GM12874 (cell line): Measurements from ENCODE around the gene NUAK1.

Experiments used
- CTCF ChIP-seq: IDR thresholded peaks from 2 replicates; pipeline ENCODE4 v1.5.1; 2011; ENCODE audit warnings: low read depth, mild to moderate bottlenecking, control low read depth, low read length, moderate library complexity; ENCODE audit not compliant: insufficient read depth

The NUAK1 gene

GRCh38 chr12:106139422-106140171 is 843 bp upstream of the NUAK1 start:
- no peak for TF ChIP-seq CTCF

DNA sequence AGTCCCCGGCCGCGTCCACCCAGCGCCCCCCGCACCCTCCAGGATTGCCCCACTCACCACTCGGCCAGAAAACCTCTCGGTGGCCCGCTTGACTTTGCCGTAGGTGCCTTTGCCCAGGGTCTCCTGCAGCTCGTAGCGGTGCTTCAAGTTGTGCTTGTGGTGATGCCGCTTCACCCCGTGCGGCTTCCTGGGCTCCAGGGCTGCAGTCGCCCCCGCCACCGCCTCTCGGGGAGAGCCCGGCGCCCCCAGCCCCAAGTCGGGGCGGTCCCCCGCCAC is 459 bp downstream of the NUAK1 start:
- TF ChIP-seq CTCF = no peak

- TF ChIP-seq CTCF = no peak
Observed at GRCh38 chr12:106137530-106138356, 1.0 kb downstream of the NUAK1 start.

DNA sequence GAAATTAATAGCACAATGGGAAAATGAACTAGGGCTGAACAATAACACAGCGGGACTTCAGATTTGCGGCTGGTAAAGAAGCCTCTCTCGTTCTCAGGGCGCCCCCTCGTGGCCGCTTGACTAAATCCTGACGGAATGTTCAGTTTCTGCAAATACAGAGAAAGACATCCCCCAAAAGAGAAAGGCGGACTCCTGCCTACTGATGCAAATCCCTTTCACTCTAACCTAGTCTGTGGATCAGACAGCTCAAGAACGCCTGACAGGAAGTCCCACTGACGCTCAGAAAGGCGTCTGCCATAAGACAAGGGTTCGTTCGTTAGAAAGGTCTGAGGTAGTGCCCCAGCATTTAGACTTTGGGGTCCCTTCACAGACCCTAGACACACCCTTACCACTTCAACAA is 2.5 kb downstream of the NUAK1 start:
- peak; percentile 72 for TF ChIP-seq CTCF

GRCh38 chr12:106135781-106136180 is 3.0 kb downstream of the NUAK1 start:
- TF ChIP-seq CTCF = no peak

DNA sequence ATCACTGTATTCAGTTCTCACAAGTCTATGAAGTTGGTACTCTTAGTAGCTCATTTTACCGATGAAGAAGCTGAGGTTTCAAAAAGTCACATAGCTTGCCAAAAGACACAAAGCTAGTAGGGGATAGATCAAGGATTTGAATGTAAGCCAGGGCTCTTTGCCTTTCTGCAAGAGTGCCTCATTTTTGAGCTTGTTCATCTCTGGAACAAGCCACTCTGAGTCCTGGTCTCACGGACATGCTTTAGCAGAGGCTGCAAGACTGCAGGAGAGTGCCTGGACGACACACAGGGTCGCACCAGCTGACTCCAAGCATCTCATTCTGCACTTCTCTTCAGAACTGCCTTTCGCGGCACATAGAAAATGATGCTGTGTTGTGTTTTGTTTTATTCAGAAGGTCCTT is 3.7 kb downstream of the NUAK1 start:
- TF ChIP-seq CTCF = no peak

- TF ChIP-seq CTCF = no peak
Observed at GRCh38 chr12:106134294-106134949, 4.3 kb downstream of the NUAK1 start.
